ENCODE data around the gene SUMF2. TPM values are rescaled to one million over a fixed set of nuclear protein-coding genes. Genes with fewer than 3 reads are reported as not detected.

SUMF2 gene
- total and polyA plus RNA-seq, 2 of the 13 experiments (the other 11 are each of a cell fraction or from before 2014, with no cell fraction given): 48.9 to 54.4 TPM

GRCh38 chr7:56097700-56098099, 33.6 kb downstream of the SUMF2 start:
- peaks cover 7 to 28% of the 10 kb centered on the region in 2 experiments for H3K36me3 ChIP-seq (replicated peaks in 1 of 2; ENCODE audit: control insufficient read depth in 1 of 2, insufficient read depth in 2 of 2, low read length in 2 of 2)
- no TSS peak for BruUV-seq (replicated peaks)
- intact Hi-C loops (cut with micrococcal nuclease; ENCODE audit: unreplicated experiment): no loop called here
- H3K4me1 ChIP-seq (ENCODE audit: insufficient read depth, low read length): peaks cover 9% of the 10 kb centered on the region
- TF ChIP-seq ZBTB43 (CRISPR knock-in tag; conservative IDR thresholded peaks at IDR 0.05) (no peak), PRPF4 (IDR thresholded peaks at IDR 0.05; ENCODE audit: low read depth, low read length, poor library complexity, severe bottlenecking) (no peak), ZNF501 (CRISPR knock-in tag; IDR thresholded peaks at IDR 0.05) (no peak), HNRNPK (IDR thresholded peaks at IDR 0.05; ENCODE audit: low read depth, low read length, poor library complexity, severe bottlenecking) (no peak), ELF3 (CRISPR knock-in tag; IDR thresholded peaks at IDR 0.05) (no peak), ZNF879 (CRISPR knock-in tag; IDR thresholded peaks at IDR 0.05) (no peak), ZNF232 (CRISPR knock-in tag; IDR thresholded peaks at IDR 0.05; ENCODE audit: borderline replicate concordance) (no peak), ZNF597 (CRISPR knock-in tag; IDR thresholded peaks at IDR 0.05) (no peak)
- in situ Hi-C loops (cut with HindIII; ENCODE audit: extremely low pct_ligation_motif_present, low pct_unique_long_range_greater_than_20kb): loop anchor here (25.0 kb wide), 1 partner anchor 335 kb away; no protein-coding TSS in a partner anchor
- 98% methylated on average over 4 of the region's 5 CpGs for WGBS (ENCODE audit: low lambda C conversion rate)
- ChIA-PET CTCF (ENCODE audit: low intra/inter-chr PET ratio, low total read pairs) (no interaction called here), POLR2A (no interaction called here)
- no peak overlapping the region for H3K4me3 ChIP-seq (replicated peaks in 1 of 3; ENCODE audit: insufficient read depth in 1 of 3, low read depth in 2 of 3, low read length in 3 of 3)
- no peaks in the 10 kb centered on the region for H3K27me3 ChIP-seq (ENCODE audit: control insufficient read depth in 1 of 2, insufficient read depth in 2 of 2, low read length in 2 of 2)
- FAIRE-seq: no peak
- H3K27ac ChIP-seq (ENCODE audit: extremely low read length, insufficient read depth, low read length): no peak overlapping the region
- H2AFZ ChIP-seq (ENCODE audit: low read length): no peak overlapping the region
- no peak for DNase-seq (ENCODE audit: low spot score)
- no peak overlapping the region for H3K4me2 ChIP-seq (ENCODE audit: low read depth, low read length)
- H3K9me3 ChIP-seq (ENCODE audit: low read length): no peaks in the 10 kb centered on the region
- H3K9ac ChIP-seq (ENCODE audit: insufficient read depth, low read depth, low read length): no peak overlapping the region
- H4K20me1 ChIP-seq (ENCODE audit: insufficient read depth, low read length): no peaks in the 10 kb centered on the region
- ATAC-seq: no peak
- no peaks in the 10 kb centered on the region for H3K79me2 ChIP-seq (ENCODE audit: insufficient read depth, low read length)

Data from HepG2 (cell line).